HG03469 (cell line): Measurements from ENCODE around the gene ADAMTS2.

Source experiments
- ATAC-seq: cut with Tn5 transposase; IDR thresholded peaks from one replicate; pipeline ENCODE4 v1.9.1; 2021; ENCODE audit warnings: mild to moderate bottlenecking, moderate library complexity, moderate number of reproducible peaks; ENCODE audit not compliant: unreplicated experiment

The ADAMTS2 gene

GRCh38 chr5:179061025-179061424 lies 284.2 kb downstream of the ADAMTS2 start:
- ATAC-seq: no peak
